Putamen (tissue), 1 donor: ENCODE measurements around the gene LTB4R2.
"Not testable (repeated sequence)": the region's sequence is repeated elsewhere in the genome, so short reads cannot be mapped to it uniquely, and the experiment has no call there.

ENCODE experiments used
- DNase-seq: peaks from one replicate; pipeline ENCODE4 v3.0.0-alpha.2; 2016; ENCODE audit warnings: low spot score

Gene LTB4R2

GRCh38 chr14:24340606-24341005, 30.7 kb downstream of the LTB4R2 start:
- no peak for DNase-seq

GRCh38 chr14:24342889-24343288, 32.9 kb downstream of the LTB4R2 start:
- DNase-seq, result no peak

- DNase-seq, result no peak
Observed at GRCh38 chr14:24343795-24344660, 34.1 kb downstream of the LTB4R2 start.

- DNase-seq, result no peak
Observed at GRCh38 chr14:24347134-24347533, 37.2 kb downstream of the LTB4R2 start.

- DNase-seq, result no peak
Observed at GRCh38 chr14:24348186-24348585, 38.2 kb downstream of the LTB4R2 start.

- no peak for DNase-seq
Observed at GRCh38 chr14:24349742-24350141, 39.8 kb downstream of the LTB4R2 start.

- no peak for DNase-seq
Observed at GRCh38 chr14:24351517-24351916, 41.6 kb downstream of the LTB4R2 start.

- no peak for DNase-seq
Observed at GRCh38 chr14:24353559-24354481, 43.9 kb downstream of the LTB4R2 start.

GRCh38 chr14:24354482-24354825, 44.5 kb downstream of the LTB4R2 start:
- DNase-seq, result not testable (repeated sequence)

GRCh38 chr14:24355009-24355408, 45.1 kb downstream of the LTB4R2 start:
- DNase-seq, result no peak

- no peak for DNase-seq
Observed at GRCh38 chr14:24356208-24356607, 46.3 kb downstream of the LTB4R2 start.

- no peak for DNase-seq
Observed at GRCh38 chr14:24360281-24360680, 50.3 kb downstream of the LTB4R2 start.

- DNase-seq, result no peak
Observed at GRCh38 chr14:24361326-24361725, 51.4 kb downstream of the LTB4R2 start.
